Fibroblast of villous mesenchyme (primary cell): ENCODE measurements around the gene MAP2. TPM values are rescaled to one million over a fixed set of nuclear protein-coding genes. Genes with fewer than 3 reads are reported as not detected.

Source experiments
- DNase-seq: peaks from one replicate; pipeline ENCODE4 v3.0.0-alpha.2; 2010; ENCODE audit warnings: low read depth
- H3K4me3 ChIP-seq: 2 replicates; pipeline ENCODE4 v1.5.1; 2011; ENCODE audit warnings: low read depth, mild to moderate bottlenecking, low read length
- CTCF ChIP-seq: IDR thresholded peaks from 2 replicates; pipeline ENCODE4 v1.5.1; 2012; ENCODE audit warnings: low read depth, mild to moderate bottlenecking, low read length; ENCODE audit not compliant: insufficient read depth
- total RNA-seq: library from RNA; depleted of rRNA; stranded (reverse); fragments of >200 nt; gene quantifications from 2 replicates; pipeline ENCODE4 v1.2.3, GENCODE V29; 2012

MAP2 gene
- total RNA-seq, 1 donor: 37.1 TPM

DNA sequence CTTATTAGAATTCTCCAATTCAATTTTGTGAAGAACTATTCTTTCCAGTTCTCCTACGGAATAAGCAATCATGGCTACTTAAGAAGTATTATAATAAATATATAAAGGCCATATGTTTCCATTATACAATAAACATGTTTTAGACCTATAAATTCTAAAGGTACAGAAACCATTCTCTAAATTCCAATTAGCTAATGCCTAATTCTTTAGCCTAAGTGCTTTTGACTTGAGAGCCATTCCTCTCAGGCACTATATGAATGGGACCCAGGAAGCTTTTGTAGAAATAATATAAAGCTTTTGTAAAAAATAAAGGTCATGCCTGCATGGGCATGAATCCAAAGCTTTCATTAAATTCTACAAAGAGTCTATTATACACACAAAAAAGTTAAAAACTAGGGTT lies 186.8 kb downstream of the MAP2 start:
- TF ChIP-seq CTCF: no peak
- H3K4me3 ChIP-seq: no peak overlapping the region
- DNase-seq: no peak

DNA sequence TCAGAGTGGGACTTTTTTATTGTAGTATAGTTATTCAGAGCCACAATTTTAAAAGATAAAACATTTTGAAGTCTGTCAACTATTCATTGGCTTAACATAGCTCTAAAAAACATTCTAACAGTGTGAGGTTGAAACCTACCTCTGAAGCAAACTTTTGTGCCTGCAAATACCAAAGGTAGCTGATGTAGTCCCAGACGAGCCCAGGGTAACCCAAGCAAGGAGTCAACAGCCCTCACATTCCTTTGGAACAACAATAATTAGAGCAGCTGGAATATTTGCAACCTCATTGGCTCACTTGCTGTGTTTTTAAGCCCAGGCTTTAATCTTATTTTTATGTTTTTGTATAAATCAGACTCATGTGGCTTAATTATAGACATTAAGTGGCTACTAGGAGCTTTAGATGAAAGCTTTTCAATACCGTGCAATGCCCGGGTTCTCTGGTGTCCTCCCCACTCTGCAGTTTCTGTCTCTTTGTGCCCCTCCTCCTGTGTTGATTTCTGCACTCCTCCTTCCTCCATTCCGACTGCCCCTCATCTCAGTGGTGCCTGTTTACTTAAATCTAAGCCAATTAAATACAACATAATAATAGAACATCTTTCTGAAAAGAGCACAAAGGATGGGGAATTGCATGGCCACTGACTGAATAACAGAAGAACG lies 189.9 kb downstream of the MAP2 start:
- DNase-seq: no peak
- TF ChIP-seq CTCF: no peak
- H3K4me3 ChIP-seq: no peak overlapping the region

DNA sequence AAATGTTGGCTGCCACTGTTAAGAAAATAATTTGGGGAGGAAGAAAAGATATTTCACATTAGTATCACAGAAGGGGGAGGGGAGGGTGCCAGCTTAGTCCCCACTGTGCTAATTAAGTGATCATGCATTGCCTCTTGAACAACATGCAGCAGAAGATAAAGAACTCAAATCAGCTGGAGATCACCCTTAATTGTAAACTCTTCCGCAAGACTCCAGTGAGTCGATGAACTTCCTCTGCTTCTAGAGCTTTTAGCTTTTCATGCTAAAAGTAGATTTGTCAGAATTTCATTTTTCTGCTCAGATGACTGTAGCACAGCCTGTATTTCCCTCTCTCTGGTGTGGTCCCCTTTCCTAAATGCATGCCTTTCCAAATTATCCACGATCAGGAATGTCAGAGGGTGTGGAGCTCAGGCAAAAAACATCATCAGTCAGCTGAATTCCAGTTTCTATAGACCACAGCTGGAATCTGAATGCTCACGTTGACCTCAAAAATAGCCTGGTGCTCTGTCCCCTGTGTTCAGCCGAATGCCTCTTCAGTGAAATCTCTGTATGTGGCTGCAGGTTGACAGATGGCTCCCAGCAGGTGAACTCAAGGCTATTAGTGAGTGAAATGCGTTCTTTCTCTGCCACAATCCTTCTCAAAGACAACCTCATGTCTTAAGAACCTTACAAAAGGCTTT lies 191.0 kb downstream of the MAP2 start:
- H3K4me3 ChIP-seq: no peak overlapping the region
- no peak for DNase-seq
- TF ChIP-seq CTCF: no peak

DNA sequence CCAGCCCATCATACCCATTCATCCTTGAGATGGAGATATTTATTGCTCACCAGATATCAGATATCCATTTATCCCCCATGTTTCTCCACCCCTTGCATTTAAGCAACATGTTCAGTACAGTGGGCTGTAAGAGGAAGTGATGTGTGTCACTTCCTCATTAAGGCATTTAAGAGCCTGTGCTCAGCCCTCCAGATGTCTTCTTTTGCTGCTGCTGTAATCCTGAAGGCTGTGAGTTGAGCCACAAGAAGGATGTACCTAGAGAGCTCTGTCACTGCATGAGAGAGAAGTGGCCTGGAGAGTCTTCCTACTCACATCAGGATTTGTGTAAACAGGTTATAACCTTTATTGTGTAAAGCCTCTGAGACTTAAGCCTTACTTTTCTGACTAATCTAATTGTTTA lies 195.9 kb downstream of the MAP2 start:
- no peak overlapping the region for H3K4me3 ChIP-seq
- peak; percentile 3 for DNase-seq
- TF ChIP-seq CTCF: no peak

GRCh38 chr2:209624192-209624938 lies 200.5 kb downstream of the MAP2 start:
- no peak for TF ChIP-seq CTCF
- DNase-seq: no peak
- H3K4me3 ChIP-seq: no peak overlapping the region

- no peak for TF ChIP-seq CTCF
- DNase-seq: peak; percentile 18
- H3K4me3 ChIP-seq: no peak overlapping the region
Observed at GRCh38 chr2:209629597-209629996, 205.8 kb downstream of the MAP2 start.
